Uterus (tissue), 2 donors: ENCODE results near the gene ARHGEF11.

ENCODE experiments used
- POLR2A ChIP-seq, 2 donors: fragments of 450-650 bp; IDR thresholded peaks; one replicate each; pipeline ENCODE4 v1.6.1; 2016; ENCODE audit warnings: antibody characterized with exemption in 2 of 2, mild to moderate bottlenecking in 1 of 2, moderate library complexity in 1 of 2
- TF ChIP-seq, protein P1 (sequence below), 4 experiments: fragments of 200-600 bp in 2 of 4; fragments of 450-650 bp in 2 of 4; sonication (generic) in 2 of 4; IDR thresholded peaks; one replicate each; pipeline ENCODE4 v1.5.1; 2016 to 2019; ENCODE audit warnings: antibody characterized with exemption in 4 of 4, mild to moderate bottlenecking in 2 of 4, moderate library complexity in 1 of 4

DNA sequence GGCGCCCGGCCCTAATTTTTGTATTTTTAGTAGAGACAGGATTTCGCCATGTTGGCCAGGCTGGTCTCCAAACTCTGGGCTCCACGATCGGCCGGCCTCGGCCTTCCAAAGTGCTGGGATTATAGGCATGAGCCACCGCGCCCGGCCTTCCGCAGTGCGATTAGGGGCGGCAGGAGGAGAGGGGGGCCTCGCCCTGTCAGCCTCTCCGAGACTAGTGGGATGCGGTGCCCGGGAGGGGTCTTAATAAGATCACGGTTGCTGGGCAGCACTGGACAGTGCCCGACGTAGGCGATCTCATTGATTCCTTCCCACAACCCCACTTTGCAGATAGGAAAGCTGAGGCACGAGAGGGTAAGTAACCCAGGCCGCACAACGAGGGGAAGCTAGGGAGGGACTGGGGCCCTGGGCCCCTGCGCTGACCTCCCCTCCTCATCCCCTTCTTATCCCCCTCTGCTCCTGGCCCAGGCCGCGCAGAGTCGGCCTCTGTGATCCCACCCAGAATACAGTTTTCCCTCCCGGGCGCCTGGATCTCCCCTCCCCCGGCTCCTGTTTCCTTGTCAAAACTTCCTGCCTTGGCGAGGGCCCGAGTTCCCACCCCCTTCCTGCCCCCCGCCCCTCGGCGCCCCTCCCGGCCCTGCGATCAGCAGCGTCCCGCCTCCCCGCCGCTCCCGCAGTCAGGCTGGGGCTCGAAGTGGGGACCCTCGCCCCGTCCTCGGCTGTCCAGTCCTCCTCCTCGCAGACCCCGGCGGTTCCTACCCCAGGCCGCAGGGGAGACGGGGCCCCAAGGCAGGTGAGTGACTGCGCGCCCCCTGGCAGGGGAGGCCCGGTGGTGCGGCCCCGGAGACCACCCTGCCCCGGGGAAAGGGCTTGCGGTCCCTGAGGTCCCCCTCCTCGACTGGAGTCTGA lies 152.2 kb downstream of the ARHGEF11 start, which contains the start of gene PEAR1:
- TF ChIP-seq, protein P1, sequence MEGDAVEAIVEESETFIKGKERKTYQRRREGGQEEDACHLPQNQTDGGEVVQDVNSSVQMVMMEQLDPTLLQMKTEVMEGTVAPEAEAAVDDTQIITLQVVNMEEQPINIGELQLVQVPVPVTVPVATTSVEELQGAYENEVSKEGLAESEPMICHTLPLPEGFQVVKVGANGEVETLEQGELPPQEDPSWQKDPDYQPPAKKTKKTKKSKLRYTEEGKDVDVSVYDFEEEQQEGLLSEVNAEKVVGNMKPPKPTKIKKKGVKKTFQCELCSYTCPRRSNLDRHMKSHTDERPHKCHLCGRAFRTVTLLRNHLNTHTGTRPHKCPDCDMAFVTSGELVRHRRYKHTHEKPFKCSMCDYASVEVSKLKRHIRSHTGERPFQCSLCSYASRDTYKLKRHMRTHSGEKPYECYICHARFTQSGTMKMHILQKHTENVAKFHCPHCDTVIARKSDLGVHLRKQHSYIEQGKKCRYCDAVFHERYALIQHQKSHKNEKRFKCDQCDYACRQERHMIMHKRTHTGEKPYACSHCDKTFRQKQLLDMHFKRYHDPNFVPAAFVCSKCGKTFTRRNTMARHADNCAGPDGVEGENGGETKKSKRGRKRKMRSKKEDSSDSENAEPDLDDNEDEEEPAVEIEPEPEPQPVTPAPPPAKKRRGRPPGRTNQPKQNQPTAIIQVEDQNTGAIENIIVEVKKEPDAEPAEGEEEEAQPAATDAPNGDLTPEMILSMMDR (IDR thresholded peaks at IDR 0.05): no peak
- peak; percentile 38 to 53 for TF ChIP-seq POLR2A (IDR thresholded peaks at IDR 0.05)
